ENCODE measurements around the gene F2RL2.

DNA sequence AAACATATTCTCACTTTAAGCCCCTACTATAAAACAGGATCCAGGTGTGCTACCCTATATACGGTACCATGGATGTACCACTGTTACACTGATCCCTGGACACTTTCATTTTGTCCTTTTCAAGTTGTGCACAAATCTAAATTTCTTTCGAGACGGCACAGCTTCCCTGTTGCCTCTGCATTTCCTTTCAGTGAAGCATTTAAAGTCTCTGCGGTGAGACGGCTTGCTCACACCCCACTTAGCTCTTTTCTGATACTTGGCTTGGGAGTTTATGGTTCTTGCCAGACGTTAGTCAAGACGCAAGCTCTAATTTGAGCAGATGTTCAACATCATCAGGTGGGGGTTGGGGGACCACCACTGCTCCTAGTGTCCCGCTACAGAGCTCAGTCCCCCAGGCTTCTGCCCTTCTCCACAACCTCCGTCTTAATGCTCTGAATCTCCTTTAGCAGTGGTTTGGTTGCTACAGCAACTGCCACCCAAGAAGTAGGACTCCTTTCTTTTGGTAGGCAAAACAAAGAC is 15.8 kb downstream of the F2RL2 start:
- TF ChIP-seq, protein P1, sequence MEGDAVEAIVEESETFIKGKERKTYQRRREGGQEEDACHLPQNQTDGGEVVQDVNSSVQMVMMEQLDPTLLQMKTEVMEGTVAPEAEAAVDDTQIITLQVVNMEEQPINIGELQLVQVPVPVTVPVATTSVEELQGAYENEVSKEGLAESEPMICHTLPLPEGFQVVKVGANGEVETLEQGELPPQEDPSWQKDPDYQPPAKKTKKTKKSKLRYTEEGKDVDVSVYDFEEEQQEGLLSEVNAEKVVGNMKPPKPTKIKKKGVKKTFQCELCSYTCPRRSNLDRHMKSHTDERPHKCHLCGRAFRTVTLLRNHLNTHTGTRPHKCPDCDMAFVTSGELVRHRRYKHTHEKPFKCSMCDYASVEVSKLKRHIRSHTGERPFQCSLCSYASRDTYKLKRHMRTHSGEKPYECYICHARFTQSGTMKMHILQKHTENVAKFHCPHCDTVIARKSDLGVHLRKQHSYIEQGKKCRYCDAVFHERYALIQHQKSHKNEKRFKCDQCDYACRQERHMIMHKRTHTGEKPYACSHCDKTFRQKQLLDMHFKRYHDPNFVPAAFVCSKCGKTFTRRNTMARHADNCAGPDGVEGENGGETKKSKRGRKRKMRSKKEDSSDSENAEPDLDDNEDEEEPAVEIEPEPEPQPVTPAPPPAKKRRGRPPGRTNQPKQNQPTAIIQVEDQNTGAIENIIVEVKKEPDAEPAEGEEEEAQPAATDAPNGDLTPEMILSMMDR (IDR thresholded peaks at IDR 0.05) = no peak
- no peak for TF ChIP-seq POLR2A (IDR thresholded peaks at IDR 0.05)
